Mononuclear cell (primary cell): ENCODE data around the gene ATP9B. TPM values are rescaled to one million over a fixed set of nuclear protein-coding genes. Genes with fewer than 3 reads are reported as not detected.
A peak's percentile ranks its signal among the peaks of the same experiment; 100 is the strongest.

Source experiments
- H3K27me3 ChIP-seq: 2 replicates; pipeline ENCODE4 v1.6.0; 2011; ENCODE audit warnings: low read length, control low read depth; ENCODE audit not compliant: insufficient read depth
- H3K4me1 ChIP-seq: 2 replicates; pipeline ENCODE4 v1.5.1; 2011; ENCODE audit warnings: mild to moderate bottlenecking, low read length, control low read depth; ENCODE audit not compliant: insufficient read depth
- H3K4me3 ChIP-seq: 2 replicates; pipeline ENCODE4 v1.5.1; 2011; ENCODE audit warnings: mild to moderate bottlenecking, low read length, moderate library complexity
- H3K9me3 ChIP-seq: 2 replicates; pipeline ENCODE4 v1.5.1; 2011; ENCODE audit warnings: low read depth, mild to moderate bottlenecking, control low read depth, low read length
- total RNA-seq: library from RNA; depleted of rRNA; stranded (reverse); fragments of >200 nt; gene quantifications from one replicate; pipeline ENCODE4 v1.2.3, GENCODE V29; 2012

The ATP9B gene
- 84.2 TPM for total RNA-seq

GRCh38 chr18:79068937-79069716 lies at the start of gene ATP9B:
TSS of gene ATP9B (plus strand) at chr18:79069394. CDS start at chr18:79069411, 17 bp downstream.
- no peaks in the 10 kb centered on the region for H3K27me3 ChIP-seq
- H3K9me3 ChIP-seq, result peaks cover 6% of the 10 kb centered on the region
- peaks cover 30% of the 10 kb centered on the region for H3K4me1 ChIP-seq
- H3K4me3 ChIP-seq, result peak within 1 kb of the TSS; percentile 86

DNA sequence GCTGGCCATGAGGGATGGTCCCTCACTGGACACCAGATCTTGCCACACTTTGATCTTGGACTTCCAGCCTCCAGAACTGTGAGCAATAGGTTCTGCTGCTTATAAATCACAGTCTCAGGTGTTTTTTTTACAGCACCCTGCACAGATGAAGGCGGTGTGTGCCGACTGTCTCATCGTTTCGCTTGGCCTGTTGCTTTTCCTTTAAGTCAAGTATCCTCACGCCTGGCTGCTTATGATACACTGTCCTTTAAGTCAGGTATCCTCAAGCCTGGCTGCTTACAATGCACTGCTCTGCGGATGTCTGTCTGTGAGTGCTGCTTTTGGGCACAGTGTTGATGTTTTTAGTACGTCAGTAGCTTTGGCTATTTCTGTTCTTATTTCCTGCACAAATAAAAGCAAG lies 49.3 kb upstream of the ATP9B start:
- no peak overlapping the region for H3K4me3 ChIP-seq
- no peaks in the 10 kb centered on the region for H3K27me3 ChIP-seq
- no peaks in the 10 kb centered on the region for H3K4me1 ChIP-seq
- H3K9me3 ChIP-seq, result no peaks in the 10 kb centered on the region

- no peaks in the 10 kb centered on the region for H3K27me3 ChIP-seq
- no peaks in the 10 kb centered on the region for H3K9me3 ChIP-seq
- no peak overlapping the region for H3K4me3 ChIP-seq
- no peaks in the 10 kb centered on the region for H3K4me1 ChIP-seq
Measured at GRCh38 chr18:79022603-79023002, 46.6 kb upstream of the ATP9B start.

GRCh38 chr18:79026491-79026890 lies 42.7 kb upstream of the ATP9B start:
- Histone ChIP-seq H3K9me3 (no peaks in the 10 kb centered on the region), H3K4me3 (no peak overlapping the region), H3K27me3 (no peaks in the 10 kb centered on the region), H3K4me1 (no peaks in the 10 kb centered on the region)

DNA sequence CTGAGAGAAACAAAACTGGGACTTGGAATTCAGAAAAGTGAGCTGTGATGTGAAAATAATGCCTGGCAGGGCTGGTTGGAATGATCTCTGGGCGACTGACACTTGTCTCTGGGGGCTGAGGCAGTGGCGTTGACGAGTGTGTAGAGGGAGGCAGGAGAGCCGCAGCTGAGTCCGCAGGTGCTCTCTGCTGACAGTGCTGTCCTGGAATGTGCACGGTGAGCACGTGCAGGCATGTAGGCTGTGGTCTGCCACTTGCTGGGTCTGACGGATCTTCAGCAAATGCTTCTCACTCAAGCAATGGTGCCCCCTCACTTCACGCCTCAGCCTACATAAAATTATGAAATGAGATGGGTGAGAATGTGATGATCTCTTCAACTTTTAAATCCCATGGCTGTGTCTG lies 38.5 kb upstream of the ATP9B start:
- no peaks in the 10 kb centered on the region for H3K27me3 ChIP-seq
- H3K4me3 ChIP-seq, result no peak overlapping the region
- H3K4me1 ChIP-seq, result no peaks in the 10 kb centered on the region
- no peaks in the 10 kb centered on the region for H3K9me3 ChIP-seq

DNA sequence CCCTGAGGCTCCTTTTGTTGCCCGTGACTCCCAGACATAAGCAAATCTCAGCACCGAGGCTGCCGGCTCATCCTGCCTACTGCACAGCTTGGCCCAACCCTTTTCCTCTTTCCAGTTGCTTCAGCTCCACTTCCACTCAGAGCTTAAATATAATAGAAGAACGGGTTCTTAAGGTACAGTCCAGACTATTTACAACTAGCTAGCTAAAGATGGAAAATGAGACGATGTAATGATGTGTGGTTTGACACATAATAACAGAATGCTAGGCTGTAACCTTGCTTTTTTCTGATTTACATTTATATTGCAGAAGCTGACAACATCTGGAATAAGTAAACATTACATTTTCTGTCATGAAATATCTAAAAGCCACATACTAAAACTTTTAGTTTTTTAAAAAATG lies 26.9 kb upstream of the ATP9B start:
- Histone ChIP-seq H3K9me3 (peaks cover 15% of the 10 kb centered on the region), H3K4me3 (no peak overlapping the region), H3K4me1 (no peaks in the 10 kb centered on the region), H3K27me3 (no peaks in the 10 kb centered on the region)

- Histone ChIP-seq H3K4me1 (no peaks in the 10 kb centered on the region), H3K9me3 (peaks cover 15% of the 10 kb centered on the region), H3K4me3 (no peak overlapping the region), H3K27me3 (no peaks in the 10 kb centered on the region)
Measured at GRCh38 chr18:79043288-79043687, 25.9 kb upstream of the ATP9B start.

DNA sequence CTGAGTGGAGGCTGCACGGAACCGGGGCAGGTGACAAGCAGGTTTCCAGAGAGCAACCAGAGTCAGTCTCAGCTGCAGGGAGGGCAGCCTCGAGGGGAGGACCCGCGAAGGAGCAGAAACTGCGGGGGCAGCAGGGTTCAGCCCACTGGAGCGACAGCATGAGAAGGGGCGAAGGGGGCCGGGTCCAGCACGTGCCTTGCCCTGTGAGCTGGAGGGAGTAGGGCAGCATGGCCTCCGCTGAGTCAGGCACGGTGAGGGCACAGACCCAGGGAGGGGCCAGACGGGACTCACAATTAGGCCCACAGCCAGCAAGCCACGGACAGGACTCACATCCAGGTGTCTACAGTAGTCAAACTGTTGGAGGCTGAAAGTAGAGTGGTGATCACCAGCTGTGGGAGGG lies 22.7 kb upstream of the ATP9B start:
- Histone ChIP-seq H3K9me3 (no peaks in the 10 kb centered on the region), H3K27me3 (no peaks in the 10 kb centered on the region), H3K4me3 (no peak overlapping the region), H3K4me1 (no peaks in the 10 kb centered on the region)

DNA sequence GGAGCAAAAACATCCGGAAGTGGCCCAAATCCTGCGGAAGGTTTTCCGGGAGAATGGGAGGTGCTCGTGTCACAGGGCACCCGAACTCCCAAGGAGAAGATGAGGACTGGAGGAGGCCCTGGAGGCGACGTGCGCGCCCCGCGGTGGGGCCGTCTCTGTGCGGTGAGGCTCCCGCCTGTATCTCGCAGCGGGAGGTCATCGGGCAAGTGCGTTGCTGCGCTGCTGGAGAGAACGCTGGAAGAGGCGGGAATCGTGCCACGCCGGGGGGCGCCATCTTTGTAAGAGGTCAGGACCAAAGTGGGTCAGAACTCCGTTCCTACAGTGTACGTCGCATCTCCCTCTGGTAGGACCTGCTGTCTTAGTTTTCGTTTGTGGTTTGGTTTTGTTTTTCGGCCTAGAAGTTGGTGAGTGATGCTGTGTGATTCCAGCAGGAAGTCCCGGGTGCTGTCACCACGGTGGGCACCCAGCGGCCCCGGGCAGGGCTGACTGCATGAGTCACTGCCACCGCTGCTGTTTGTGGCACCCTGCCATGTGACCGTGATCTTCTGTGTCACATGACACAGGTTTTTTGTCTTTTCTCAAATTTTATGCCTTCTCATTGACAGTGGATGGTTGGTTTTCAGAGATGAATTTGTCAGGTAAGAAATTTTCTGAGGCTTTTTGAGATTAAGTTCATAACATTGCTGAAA lies 21.5 kb upstream of the ATP9B start:
- H3K4me1 ChIP-seq, result no peaks in the 10 kb centered on the region
- H3K27me3 ChIP-seq, result no peaks in the 10 kb centered on the region
- H3K9me3 ChIP-seq, result no peaks in the 10 kb centered on the region

GRCh38 chr18:79048245-79048632 lies 21.0 kb upstream of the ATP9B start:
- H3K4me3 ChIP-seq, result no peak overlapping the region
- no peaks in the 10 kb centered on the region for H3K4me1 ChIP-seq
- no peaks in the 10 kb centered on the region for H3K27me3 ChIP-seq
- H3K9me3 ChIP-seq, result no peaks in the 10 kb centered on the region

More for the DNA sequence above, 21.5 kb upstream of the ATP9B start:
- H3K4me3 ChIP-seq, result no peak overlapping the region

- Histone ChIP-seq H3K4me3 (no peak overlapping the region), H3K27me3 (no peaks in the 10 kb centered on the region), H3K4me1 (no peaks in the 10 kb centered on the region), H3K9me3 (no peaks in the 10 kb centered on the region)
Measured at GRCh38 chr18:79049506-79049905, 19.7 kb upstream of the ATP9B start.

GRCh38 chr18:79050005-79050404 lies 19.2 kb upstream of the ATP9B start:
- Histone ChIP-seq H3K4me1 (no peaks in the 10 kb centered on the region), H3K9me3 (no peaks in the 10 kb centered on the region), H3K27me3 (no peaks in the 10 kb centered on the region), H3K4me3 (no peak overlapping the region)

- Histone ChIP-seq H3K4me3 (no peak overlapping the region), H3K27me3 (no peaks in the 10 kb centered on the region), H3K4me1 (no peaks in the 10 kb centered on the region), H3K9me3 (no peaks in the 10 kb centered on the region)
Measured at GRCh38 chr18:79056827-79057367, 12.3 kb upstream of the ATP9B start.

DNA sequence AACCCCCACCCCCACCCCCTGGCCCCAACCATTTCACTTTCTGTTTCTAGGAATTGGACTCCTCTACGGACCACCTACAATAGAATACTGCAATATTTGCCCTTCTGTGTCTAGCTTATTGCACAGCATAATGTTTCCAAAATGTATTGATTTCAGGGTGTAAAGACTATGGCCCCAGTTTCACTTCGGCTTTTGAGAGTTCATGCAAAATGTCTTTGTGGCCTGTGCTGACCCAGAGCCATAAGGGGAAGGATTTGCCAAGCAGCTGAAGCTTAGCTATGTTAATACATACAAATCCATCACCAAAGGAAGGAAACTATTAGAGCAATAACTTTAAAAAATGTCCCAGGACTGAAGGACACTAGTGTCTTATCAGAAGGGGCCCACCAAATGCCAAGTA lies 11.2 kb upstream of the ATP9B start:
- Histone ChIP-seq H3K9me3 (no peaks in the 10 kb centered on the region), H3K4me1 (no peaks in the 10 kb centered on the region), H3K27me3 (no peaks in the 10 kb centered on the region), H3K4me3 (no peak overlapping the region)

DNA sequence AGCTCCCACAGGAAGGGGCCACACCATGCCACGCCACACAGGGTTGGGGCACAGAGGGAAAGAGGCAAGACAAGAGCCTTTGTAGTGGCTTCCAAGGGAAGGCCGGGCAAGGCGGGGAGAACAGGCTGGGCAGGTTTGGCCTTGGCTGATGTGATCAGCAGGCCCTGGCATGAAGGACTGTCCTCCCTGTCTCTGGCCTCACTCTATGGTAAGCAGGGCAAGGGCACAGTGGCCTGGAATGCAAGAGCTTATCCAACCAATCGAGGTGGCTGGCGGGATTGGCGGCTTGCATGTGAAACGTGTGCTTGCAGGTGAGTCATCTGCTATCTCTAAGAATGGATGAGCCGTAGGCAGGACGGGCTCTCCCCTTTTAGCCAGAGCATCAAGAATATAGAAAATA lies 6.4 kb upstream of the ATP9B start:
- Histone ChIP-seq H3K27me3 (no peaks in the 10 kb centered on the region), H3K4me1 (no peaks in the 10 kb centered on the region), H3K4me3 (no peak overlapping the region), H3K9me3 (peaks cover 6% of the 10 kb centered on the region)
